LNCaP clone FGC (cell line): Measurements from ENCODE around the gene BTRC.

Experiments
- DNase-seq: peaks from one replicate; pipeline ENCODE4 v3.0.0-alpha.2; 2011; ENCODE audit warnings: low read depth
- H3K4me3 ChIP-seq: 2 replicates; pipeline ENCODE4 v1.5.1; 2011; ENCODE audit warnings: mild to moderate bottlenecking, low read depth, low read length, control low read depth
- CTCF ChIP-seq: IDR thresholded peaks from 2 replicates; pipeline ENCODE4 v1.5.1; 2012; ENCODE audit warnings: mild to moderate bottlenecking; ENCODE audit not compliant: control insufficient read depth, insufficient read depth; ENCODE audit errors: extremely low read depth

The BTRC gene

GRCh38 chr10:101575580-101576210, 221.7 kb downstream of the BTRC start:
- H3K4me3 ChIP-seq = no peak overlapping the region
- no peak for DNase-seq
- no peak for TF ChIP-seq CTCF

- no peak overlapping the region for H3K4me3 ChIP-seq
- no peak for TF ChIP-seq CTCF
- DNase-seq = no peak
These were observed 222.4 kb downstream of the BTRC start for GRCh38 chr10:101576211-101576863.

GRCh38 chr10:101577121-101577871, 223.3 kb downstream of the BTRC start:
- H3K4me3 ChIP-seq = no peak overlapping the region
- no peak for TF ChIP-seq CTCF

GRCh38 chr10:101578192-101578591, 224.2 kb downstream of the BTRC start:
- no peak for TF ChIP-seq CTCF
- no peak for DNase-seq
- no peak overlapping the region for H3K4me3 ChIP-seq

More at GRCh38 chr10:101577121-101577871, 223.3 kb downstream of the BTRC start:
- no peak for DNase-seq

GRCh38 chr10:101578803-101579515, 225.0 kb downstream of the BTRC start:
- no peak overlapping the region for H3K4me3 ChIP-seq
- TF ChIP-seq CTCF = no peak
- DNase-seq = no peak

GRCh38 chr10:101579516-101579870, 225.5 kb downstream of the BTRC start:
- H3K4me3 ChIP-seq = no peak overlapping the region
- TF ChIP-seq CTCF = no peak
- DNase-seq = no peak
